Left ventricle myocardium inferior (tissue), 1 donor: ENCODE data around the gene PLA2G4B. TPM values are rescaled to one million over a fixed set of nuclear protein-coding genes. Genes with fewer than 3 reads are reported as not detected.

ENCODE experiments used
- DNase-seq: peaks from one replicate; pipeline ENCODE4 v3.0.0-alpha.2; 2020
- H3K27ac ChIP-seq: fragments of 200-600 bp; replicated peaks from 2 replicates; pipeline ENCODE4 v1.8.0; 2021
- H3K27me3 ChIP-seq: fragments of 200-600 bp; 2 replicates; pipeline ENCODE4 v1.8.0; 2021; ENCODE audit warnings: low read depth
- H3K36me3 ChIP-seq: fragments of 200-600 bp; 2 replicates; pipeline ENCODE4 v1.8.0; 2021
- H3K4me1 ChIP-seq: fragments of 200-600 bp; 2 replicates; pipeline ENCODE4 v1.8.0; 2021
- H3K4me3 ChIP-seq: fragments of 200-600 bp; 2 replicates; pipeline ENCODE4 v1.8.0; 2021; ENCODE audit warnings: mild to moderate bottlenecking, moderate library complexity
- H3K9me3 ChIP-seq: fragments of 200-600 bp; replicated peaks from 2 replicates; pipeline ENCODE4 v1.8.0; 2021
- intact Hi-C: fragments of 100-400 bp; cut with micrococcal nuclease; formaldehyde crosslinking; loops from one replicate; pipeline ENCODE4 v1.11.0; 2022
- total RNA-seq: library from RNA; stranded (reverse); fragmentation: NEBNext Ultra II Directional; extraction: Animal tissue kit (Norgen Biotek cat#: 25700); gene quantifications from one replicate; pipeline ENCODE4 v1.2.1, GENCODE V29; 2021
- TF ChIP-seq, protein P1 (sequence below): fragments of 200-600 bp; IDR thresholded peaks from 2 replicates; pipeline ENCODE4 v1.8.0; 2021; ENCODE audit warnings: antibody characterized with exemption, mild to moderate bottlenecking, borderline replicate concordance
- donor health status: DM: no; HTN: yes; CAD: no; lungs with severe emphysema.

The PLA2G4B gene
- total RNA-seq, 1 donor from 2014 or later = 3.8 TPM

DNA sequence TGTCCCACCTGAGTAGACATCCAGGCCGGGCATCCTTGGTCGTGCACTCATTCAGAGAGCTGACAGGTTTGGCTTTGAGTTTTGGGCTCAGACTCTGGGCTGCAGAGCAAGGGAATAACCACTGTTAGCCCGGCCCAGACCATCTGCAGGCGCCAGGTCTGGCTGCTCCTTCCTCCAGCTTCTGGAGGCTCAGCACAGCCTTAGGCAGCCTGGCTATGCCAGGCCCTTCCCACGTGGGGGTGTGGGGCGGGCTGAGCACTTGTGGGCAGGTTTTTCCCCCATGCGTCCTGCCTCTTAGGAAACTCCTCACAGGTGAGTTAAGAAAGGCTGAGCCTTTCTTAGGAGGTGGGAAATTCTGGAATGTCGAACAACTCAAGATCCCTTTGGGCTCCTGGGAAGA is 11.2 kb downstream of the PLA2G4B start:
- DNase-seq = no peak
- intact Hi-C loops = no loop called here
- H3K27me3 ChIP-seq = peaks cover 13% of the 10 kb centered on the region
- TF ChIP-seq, protein P1, sequence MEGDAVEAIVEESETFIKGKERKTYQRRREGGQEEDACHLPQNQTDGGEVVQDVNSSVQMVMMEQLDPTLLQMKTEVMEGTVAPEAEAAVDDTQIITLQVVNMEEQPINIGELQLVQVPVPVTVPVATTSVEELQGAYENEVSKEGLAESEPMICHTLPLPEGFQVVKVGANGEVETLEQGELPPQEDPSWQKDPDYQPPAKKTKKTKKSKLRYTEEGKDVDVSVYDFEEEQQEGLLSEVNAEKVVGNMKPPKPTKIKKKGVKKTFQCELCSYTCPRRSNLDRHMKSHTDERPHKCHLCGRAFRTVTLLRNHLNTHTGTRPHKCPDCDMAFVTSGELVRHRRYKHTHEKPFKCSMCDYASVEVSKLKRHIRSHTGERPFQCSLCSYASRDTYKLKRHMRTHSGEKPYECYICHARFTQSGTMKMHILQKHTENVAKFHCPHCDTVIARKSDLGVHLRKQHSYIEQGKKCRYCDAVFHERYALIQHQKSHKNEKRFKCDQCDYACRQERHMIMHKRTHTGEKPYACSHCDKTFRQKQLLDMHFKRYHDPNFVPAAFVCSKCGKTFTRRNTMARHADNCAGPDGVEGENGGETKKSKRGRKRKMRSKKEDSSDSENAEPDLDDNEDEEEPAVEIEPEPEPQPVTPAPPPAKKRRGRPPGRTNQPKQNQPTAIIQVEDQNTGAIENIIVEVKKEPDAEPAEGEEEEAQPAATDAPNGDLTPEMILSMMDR = no peak
- peaks cover 39% of the 10 kb centered on the region for H3K36me3 ChIP-seq
- H3K27ac ChIP-seq = no peak overlapping the region
- H3K9me3 ChIP-seq = no peaks in the 10 kb centered on the region
- no peak overlapping the region for H3K4me3 ChIP-seq
- H3K4me1 ChIP-seq = no peaks in the 10 kb centered on the region

DNA sequence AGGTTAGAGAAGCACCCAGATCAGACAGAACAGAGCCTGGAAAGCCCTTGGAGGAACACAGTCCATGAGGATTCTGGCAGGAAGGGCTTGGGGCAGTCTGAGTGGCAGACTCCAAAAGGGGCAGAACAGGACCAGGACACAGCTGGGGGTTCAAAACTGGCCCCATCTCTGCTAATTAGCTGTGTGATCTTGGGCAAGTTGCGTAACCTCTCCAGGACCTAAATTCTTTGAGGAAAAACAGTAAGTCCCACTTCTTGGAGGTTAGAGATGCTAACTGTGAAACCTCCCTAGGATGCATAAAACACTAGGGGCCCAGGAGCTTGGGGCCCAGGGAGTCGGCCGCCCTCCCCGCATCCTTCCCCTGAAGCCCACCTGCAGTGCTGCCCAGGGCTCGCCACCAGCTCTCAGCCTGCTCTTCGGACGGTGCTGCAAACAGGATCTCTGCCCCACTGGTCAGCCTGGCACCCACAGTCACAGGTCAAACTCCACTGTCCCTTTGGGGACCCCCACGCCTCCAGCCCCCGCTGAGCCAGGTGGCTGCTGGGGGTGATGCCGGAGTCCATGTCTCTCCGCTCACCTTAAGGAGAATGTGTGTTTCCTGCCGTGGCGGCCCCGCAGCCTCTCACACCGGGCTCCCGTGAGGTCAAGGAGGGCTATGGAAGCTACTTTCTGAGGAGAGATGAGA is 12.0 kb downstream of the PLA2G4B start:
- no peak for DNase-seq
- Histone ChIP-seq H3K9me3 (no peaks in the 10 kb centered on the region), H3K36me3 (peaks cover 33% of the 10 kb centered on the region), H3K27ac (no peak overlapping the region), H3K4me1 (no peaks in the 10 kb centered on the region), H3K27me3 (peaks cover 13% of the 10 kb centered on the region), H3K4me3 (no peak overlapping the region)
- intact Hi-C loops = no loop called here
- TF ChIP-seq, protein P1 = no peak

DNA sequence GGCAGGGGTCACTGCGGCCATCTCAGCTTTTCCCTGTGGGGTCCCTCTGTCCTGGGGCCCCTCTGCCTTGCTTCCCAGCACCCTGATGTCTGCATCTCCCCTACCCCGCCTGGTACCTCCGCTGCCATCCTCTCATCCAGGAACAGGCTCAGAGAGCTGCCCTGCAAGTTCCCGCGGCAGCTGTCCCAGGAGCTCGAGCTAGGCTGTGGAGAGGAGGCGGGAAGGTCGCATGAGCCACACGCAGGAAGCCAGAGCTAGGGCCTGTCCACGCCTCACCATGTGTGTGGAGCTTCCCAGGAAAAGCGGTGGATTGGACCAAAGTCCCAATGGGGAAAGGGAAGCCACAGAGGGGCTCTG is 12.5 kb downstream of the PLA2G4B start:
- Histone ChIP-seq H3K36me3 (peaks cover 28% of the 10 kb centered on the region), H3K27me3 (peaks cover 13% of the 10 kb centered on the region), H3K27ac (no peak overlapping the region), H3K4me1 (no peaks in the 10 kb centered on the region), H3K4me3 (no peak overlapping the region), H3K9me3 (no peaks in the 10 kb centered on the region)
- intact Hi-C loops = no loop called here
- no peak for DNase-seq
- TF ChIP-seq, protein P1 = no peak

GRCh38 chr15:41851755-41852370 is 13.2 kb downstream of the PLA2G4B start:
- H3K9me3 ChIP-seq = no peaks in the 10 kb centered on the region
- no peaks in the 10 kb centered on the region for H3K4me1 ChIP-seq
- no peak overlapping the region for H3K27ac ChIP-seq
- TF ChIP-seq, protein P1 = no peak
- peaks cover 20% of the 10 kb centered on the region for H3K36me3 ChIP-seq
- peaks cover 13% of the 10 kb centered on the region for H3K27me3 ChIP-seq
- DNase-seq = no peak
- intact Hi-C loops = no loop called here
- H3K4me3 ChIP-seq = no peak overlapping the region

DNA sequence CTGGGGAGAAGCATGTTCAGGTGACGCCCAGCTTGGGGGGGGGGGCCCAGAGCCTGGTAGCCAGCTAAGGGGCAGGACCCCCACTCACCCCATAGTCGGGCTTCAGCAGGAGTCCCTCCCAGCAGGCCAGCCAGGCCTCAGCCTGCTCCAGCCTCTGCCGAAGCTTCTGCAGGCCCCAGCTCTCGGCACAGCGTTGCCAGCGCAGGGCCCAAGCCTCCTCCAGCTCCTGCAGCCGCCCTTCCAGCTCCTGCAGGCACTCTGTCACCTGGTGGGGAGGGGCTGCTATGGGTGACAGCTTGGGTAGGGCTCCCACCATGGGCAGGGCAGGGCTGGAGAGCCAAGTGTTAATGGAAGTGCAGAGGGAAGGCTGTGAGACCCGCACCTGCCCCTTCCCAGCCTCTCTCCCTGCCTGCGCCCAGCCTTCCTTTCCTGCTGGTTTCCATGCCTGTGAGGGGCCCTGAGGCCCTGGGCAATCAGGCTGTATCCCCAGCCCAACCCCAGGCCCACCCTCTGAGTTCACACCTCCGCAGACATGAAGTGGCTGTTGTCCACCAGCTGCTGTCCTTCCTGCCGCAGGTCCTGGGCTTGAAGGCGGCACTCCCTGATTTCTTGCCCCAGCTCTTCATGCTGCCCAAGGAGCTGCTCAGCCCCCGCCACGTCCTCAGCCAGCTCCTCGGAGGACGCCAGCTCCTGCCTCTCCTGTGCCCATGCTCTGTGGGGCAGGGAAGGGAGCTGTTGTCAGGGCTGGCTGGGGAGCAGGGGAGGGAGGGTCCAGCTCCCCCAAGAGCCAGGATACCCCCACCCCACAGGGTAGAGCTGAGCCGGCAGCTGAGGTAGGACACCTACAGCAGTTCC is 14.3 kb downstream of the PLA2G4B start:
- Histone ChIP-seq H3K9me3 (no peaks in the 10 kb centered on the region), H3K4me1 (no peaks in the 10 kb centered on the region), H3K27me3 (peaks cover 13% of the 10 kb centered on the region), H3K27ac (no peak overlapping the region), H3K4me3 (no peak overlapping the region), H3K36me3 (peaks cover 9% of the 10 kb centered on the region)
- TF ChIP-seq, protein P1 = no peak
- intact Hi-C loops = no loop called here
- DNase-seq = no peak
